ENCODE results near the gene DIAPH3. TPM values are rescaled to one million over a fixed set of nuclear protein-coding genes. Genes with fewer than 3 reads are reported as not detected.

DIAPH3 gene
- polyA plus RNA-seq, 3 donors, result 0.04 to 0.09 TPM; not detected in 1

- Histone ChIP-seq H4K20me1 (ENCODE audit: insufficient read depth, low read length) (no peaks in the 10 kb centered on the region), H3K27me3 (ENCODE audit: control insufficient read depth in 2 of 2, insufficient read depth in 2 of 2, low read length in 2 of 2) (no peaks in the 10 kb centered on the region), H3K4me2 (replicated peaks; ENCODE audit: extremely low read depth, low read length, poor library complexity, severe bottlenecking) (no peak overlapping the region), H3K9ac (ENCODE audit: insufficient read depth, low read length, poor library complexity, severe bottlenecking) (no peak overlapping the region), H3K4me3 (replicated peaks in 1 of 3; ENCODE audit: low read depth in 2 of 3, low read length in 3 of 3) (no peak overlapping the region), H3K79me2 (ENCODE audit: insufficient read depth, low read length) (no peaks in the 10 kb centered on the region), H3K4me1 (ENCODE audit: control insufficient read depth in 1 of 2, insufficient read depth in 2 of 2, low read length in 2 of 2) (no peaks in the 10 kb centered on the region), H3K9me3 (replicated peaks in 1 of 2; ENCODE audit: control insufficient read depth in 1 of 2, insufficient read depth in 1 of 2, low read length in 2 of 2) (no peaks in the 10 kb centered on the region), H2AFZ (ENCODE audit: insufficient read depth, low read depth, low read length, poor library complexity, severe bottlenecking) (no peak overlapping the region), H3K36me3 (replicated peaks in 1 of 2; ENCODE audit: control insufficient read depth in 1 of 2, insufficient read depth in 2 of 2, low read length in 2 of 2) (no peaks in the 10 kb centered on the region), H3K27ac (ENCODE audit: low read depth in 1 of 2, low read length in 2 of 2) (no peak overlapping the region)
- TF ChIP-seq CTCF (IDR thresholded peaks at IDR 0.05), result no peak
- no peak overlapping the region for H3K27ac Mint-ChIP-seq
- no peaks in the 10 kb centered on the region for H3K36me3 Mint-ChIP-seq
- intact Hi-C loops (cut with micrococcal nuclease), result no loop called here
- no peaks in the 10 kb centered on the region for H3K27me3 Mint-ChIP-seq (ENCODE audit: low read depth in 3 of 3)
- no peak for DNase-seq
- peaks cover 0 to 2% (median 0%) of the 10 kb centered on the region in 7 donors for H3K9me3 Mint-ChIP-seq
- WGBS (ENCODE audit: insufficient coverage), result 90% methylated on average over 1 of the region's 2 CpGs
- no peaks in the 10 kb centered on the region for H3K4me1 Mint-ChIP-seq
- no peak overlapping the region for H3K4me3 Mint-ChIP-seq
Measured at GRCh38 chr13:59950266-59950665, 213.5 kb downstream of the DIAPH3 start.

- Histone ChIP-seq H2AFZ (ENCODE audit: insufficient read depth, low read depth, low read length, poor library complexity, severe bottlenecking) (no peak overlapping the region), H3K4me1 (ENCODE audit: control insufficient read depth in 1 of 2, insufficient read depth in 2 of 2, low read length in 2 of 2) (no peaks in the 10 kb centered on the region), H3K27ac (ENCODE audit: low read depth in 1 of 2, low read length in 2 of 2) (no peak overlapping the region), H3K4me2 (replicated peaks; ENCODE audit: extremely low read depth, low read length, poor library complexity, severe bottlenecking) (no peak overlapping the region), H3K9ac (ENCODE audit: insufficient read depth, low read length, poor library complexity, severe bottlenecking) (no peak overlapping the region), H3K79me2 (ENCODE audit: insufficient read depth, low read length) (no peaks in the 10 kb centered on the region), H4K20me1 (ENCODE audit: insufficient read depth, low read length) (no peaks in the 10 kb centered on the region), H3K9me3 (replicated peaks in 1 of 2; ENCODE audit: control insufficient read depth in 1 of 2, insufficient read depth in 1 of 2, low read length in 2 of 2) (no peaks in the 10 kb centered on the region), H3K36me3 (replicated peaks in 1 of 2; ENCODE audit: control insufficient read depth in 1 of 2, insufficient read depth in 2 of 2, low read length in 2 of 2) (no peaks in the 10 kb centered on the region), H3K4me3 (replicated peaks in 1 of 3; ENCODE audit: low read depth in 2 of 3, low read length in 3 of 3) (no peak overlapping the region), H3K27me3 (ENCODE audit: control insufficient read depth in 2 of 2, insufficient read depth in 2 of 2, low read length in 2 of 2) (no peaks in the 10 kb centered on the region)
- no peak for DNase-seq
- no peak for TF ChIP-seq CTCF (IDR thresholded peaks at IDR 0.05)
- no peaks in the 10 kb centered on the region for H3K4me1 Mint-ChIP-seq
- H3K36me3 Mint-ChIP-seq, result peaks cover 0 to 2% of the 10 kb centered on the region in 2 donors
- H3K9me3 Mint-ChIP-seq, result peaks cover 0 to 2% (median 0%) of the 10 kb centered on the region in 7 donors
- H3K27ac Mint-ChIP-seq, result no peak overlapping the region
- intact Hi-C loops (cut with micrococcal nuclease), result no loop called here
- no peaks in the 10 kb centered on the region for H3K27me3 Mint-ChIP-seq (ENCODE audit: low read depth in 3 of 3)
- H3K4me3 Mint-ChIP-seq, result no peak overlapping the region
Measured at GRCh38 chr13:59948686-59949085, 215.0 kb downstream of the DIAPH3 start.

Data from CD14-positive monocyte (primary cell).